ENCODE measurements around the gene FRS3.

The FRS3 gene

DNA sequence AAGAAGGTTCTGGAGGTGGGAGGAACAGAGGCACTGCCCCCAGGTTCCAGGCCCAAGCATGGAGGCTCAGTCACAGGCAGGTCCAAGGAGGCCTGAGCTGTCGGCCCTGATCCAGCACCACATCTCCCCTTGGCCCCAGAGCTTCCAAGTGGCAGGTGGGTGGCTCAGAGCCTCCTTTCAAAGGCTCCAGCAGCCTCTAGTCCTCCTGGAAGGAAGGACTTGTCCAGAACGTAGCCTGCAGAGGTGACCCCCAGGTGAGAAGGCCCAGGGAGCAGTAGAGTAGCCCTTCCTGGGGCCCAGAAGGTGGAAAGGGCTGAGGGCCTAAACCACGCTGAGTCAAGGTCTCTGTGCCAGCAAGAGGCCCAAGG is 52.0 kb downstream of the FRS3 start:
- no peak for DNase-seq

DNA sequence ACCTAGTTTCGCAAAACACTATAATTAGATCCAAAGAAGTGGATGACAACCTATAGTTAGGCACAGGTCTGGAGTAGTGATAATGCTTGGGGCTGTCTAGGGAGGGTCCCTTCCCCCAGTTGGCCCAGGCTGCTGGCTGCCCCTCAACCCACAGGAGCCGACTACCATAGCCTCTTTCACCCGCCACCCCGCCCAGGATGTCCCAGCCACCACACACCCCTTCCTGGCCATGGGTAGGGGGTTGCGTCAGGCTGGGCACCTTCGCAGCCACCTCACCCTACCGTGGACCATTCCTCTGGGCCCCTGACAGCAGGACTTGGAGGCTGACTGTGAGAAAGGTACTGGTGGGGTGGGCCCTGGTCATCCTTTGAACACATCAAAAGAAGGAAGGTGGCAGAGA is 52.8 kb downstream of the FRS3 start:
- DNase-seq, result no peak

DNA sequence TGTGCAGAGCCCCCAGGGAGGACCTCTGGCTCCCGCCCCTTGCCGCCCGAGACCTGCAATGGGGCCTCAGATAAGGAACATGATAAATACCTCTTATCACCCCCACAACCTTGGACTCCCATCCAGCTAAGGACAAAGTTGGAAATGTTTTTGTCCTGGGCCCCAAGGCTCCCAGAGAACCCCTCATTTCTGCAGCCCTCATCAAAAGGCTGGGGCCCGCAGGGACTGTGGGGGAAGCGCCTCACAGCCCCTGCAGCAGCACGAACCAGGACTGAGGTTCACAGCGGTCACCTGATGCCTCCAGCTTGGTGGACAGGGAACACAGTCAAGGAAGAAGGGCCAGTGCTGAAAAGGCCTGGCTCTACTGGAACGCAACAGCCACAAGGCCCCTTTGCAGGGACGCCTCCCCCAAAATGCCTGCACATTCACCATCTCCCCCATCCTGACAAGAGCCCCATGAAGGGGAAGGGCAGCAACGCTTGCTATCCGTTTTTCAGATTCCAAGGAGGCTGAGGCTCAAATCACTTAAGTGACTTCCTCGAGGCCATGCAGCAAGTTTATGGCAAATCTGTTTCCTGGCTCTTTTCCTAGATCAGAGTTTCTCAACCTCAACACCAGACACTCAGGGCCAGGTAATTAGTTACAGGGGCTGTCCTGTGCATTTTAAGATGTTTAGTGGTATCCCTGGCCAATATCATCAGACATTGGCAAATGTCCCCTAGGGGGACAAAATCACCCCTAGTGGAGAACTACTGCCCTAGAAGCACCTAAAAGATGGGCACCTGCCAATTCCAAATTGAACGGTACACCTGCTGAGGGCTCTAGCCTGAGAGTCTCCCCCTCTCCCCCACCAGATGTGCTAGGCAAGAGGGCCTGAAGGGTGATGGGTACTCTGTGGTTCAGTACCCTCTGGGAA is 54.9 kb downstream of the FRS3 start:
- DNase-seq, result no peak

DNA sequence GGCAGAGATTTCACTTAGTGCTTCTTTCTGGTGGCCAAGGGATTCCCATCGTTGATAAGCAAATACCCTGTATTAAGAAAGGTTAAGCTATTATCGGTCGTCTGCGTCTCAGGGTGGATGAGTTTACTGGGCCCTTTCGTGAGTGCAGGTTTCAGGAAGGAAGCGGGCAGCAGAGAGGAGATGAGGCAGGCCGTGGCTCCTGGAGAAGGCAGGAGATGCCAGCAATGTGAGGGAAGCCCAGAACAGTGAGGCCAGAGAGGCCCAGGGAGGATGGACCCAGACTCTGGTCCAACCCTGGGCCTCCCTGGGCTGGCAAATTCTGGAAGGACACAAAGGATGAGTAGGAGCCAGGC is 55.5 kb downstream of the FRS3 start:
- no peak for DNase-seq

DNA sequence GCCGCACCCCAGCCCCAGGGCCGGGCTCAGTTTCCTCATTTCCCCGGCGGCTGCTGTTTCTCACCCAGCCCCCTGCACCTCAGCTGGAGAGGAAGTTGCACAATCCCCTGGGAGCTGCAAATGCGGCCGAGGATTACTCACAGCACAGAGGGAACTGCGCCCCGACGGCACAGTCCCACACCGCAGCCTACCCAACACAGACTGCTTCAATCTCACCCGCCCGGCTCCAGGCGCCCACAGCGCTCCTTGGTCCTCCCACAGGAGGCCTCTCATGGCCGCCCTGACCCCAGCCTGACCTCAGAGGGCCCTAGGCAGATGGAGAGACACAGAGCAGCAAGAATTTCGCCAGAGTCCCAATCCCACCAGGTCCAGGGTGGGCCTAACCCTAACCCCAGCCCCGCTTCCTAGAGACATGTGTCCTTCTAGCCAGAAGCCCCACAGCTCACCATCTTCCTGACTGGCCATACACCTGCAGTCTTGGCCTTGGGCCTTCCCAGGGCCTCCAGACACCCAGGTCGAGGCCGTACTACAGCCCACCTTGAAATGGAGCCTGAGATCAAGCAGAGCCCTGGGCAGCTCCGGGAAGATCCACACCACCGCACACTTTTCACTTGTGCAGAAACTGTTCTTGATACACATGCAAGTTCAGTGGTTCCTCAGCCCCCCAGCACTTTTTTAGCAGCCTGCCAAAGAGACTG is 56.0 kb downstream of the FRS3 start:
- DNase-seq, result peak; percentile 86

DNA sequence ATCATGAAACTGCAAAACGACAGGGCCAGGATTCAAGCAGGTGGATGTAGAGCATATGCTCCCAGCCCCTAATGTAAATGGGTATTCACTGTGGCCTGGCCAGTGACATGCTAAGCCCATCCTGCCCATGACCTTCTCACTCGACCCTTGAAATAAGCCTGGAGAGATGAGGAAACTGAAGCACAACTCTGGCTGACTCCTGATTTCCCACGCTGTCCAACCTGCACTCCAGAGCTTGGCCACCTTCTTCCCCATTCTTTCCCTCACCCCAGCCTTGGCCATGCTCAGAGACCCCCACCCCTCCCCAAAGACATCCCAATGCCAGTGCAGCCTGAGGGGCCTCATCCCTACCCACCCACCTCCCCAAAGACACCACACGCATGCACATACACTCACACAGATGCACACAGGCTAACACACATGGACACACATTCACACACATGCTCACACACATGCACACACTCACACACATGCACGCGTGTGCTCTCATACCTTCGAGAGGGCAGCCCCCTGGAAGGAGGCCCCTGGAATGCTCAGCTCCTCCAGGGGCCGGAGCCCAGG is 56.7 kb downstream of the FRS3 start:
- no peak for DNase-seq

DNA sequence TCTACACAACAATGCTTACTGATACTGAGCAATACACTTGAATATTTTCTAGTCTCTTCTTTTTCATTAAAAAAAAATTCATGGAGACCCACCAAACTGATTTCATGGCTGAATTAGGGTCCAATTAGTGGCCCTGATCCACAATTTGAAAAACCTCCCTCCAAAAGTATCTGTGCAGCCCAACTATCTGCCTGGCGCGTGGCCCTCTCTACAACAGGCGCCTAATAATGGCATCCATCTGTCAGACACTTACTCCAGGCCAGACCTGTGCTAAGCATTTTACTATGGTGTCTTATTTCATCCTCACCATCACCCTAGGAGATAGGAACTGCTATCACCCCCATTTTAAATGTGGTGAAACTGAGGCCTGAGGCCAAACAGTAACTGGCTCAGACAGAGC is 58.3 kb downstream of the FRS3 start:
- no peak for DNase-seq

DNA sequence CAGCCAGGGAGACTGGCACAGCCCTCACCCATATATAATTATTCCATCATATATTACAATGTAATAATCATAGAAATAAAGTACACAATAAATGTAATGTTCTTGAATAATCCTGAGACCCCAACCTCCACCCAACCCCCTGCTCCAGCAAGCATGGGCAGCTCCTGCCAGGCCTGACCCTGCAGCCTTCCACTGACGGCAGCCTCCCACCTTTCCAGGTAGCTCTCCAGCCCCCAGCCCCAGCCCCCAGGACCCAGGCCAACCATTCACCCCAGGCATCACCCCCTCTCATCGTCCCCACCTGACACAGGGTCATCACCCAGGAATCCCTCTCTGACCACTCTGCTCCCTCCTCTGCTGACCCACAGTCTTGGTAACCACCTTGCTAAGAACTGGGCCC is 58.9 kb downstream of the FRS3 start:
- DNase-seq, result no peak

DNA sequence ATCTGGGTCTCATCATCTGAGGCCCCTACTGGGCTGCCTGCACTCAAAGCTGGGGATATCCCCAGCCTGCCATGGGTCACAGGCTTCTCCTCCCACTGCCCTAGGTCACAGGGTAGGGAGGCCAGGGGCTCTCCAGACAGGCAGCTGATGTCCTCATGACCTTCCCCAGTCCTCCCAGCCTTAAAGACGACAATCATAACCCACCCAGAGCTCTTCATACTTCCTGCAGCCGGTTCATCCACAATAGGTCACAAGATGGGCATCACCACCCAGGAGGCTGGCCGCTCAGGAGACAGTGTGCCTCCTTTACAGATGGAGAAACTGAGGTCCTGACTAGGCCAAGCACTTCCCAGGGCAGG is 59.5 kb downstream of the FRS3 start:
- no peak for DNase-seq
